Activated CD4-positive, alpha-beta T cell treated with anti-CD3 and anti-CD28 coated beads, Interleukin-2, Interleukin-4, amounts not matched to agents 100 ng/mL and 50 ng/mL, durations not matched to agents 16 hours and 8 hours (primary cell): ENCODE results near the gene SSR2.

ENCODE experiments used
- DNase-seq: peaks from one replicate; pipeline ENCODE4 v3.0.0-alpha.2; 2020; ENCODE audit warnings: low spot score

SSR2 gene

GRCh38 chr1:156020293-156021092 is at the start of gene SSR2:
Gene SSR2 (minus strand): TSS chr1:156020951. CDS start chr1:156020167, 784 bp downstream.
- peak; percentile 94 for DNase-seq

GRCh38 chr1:156070548-156070947 is 49.8 kb upstream of the SSR2 start:
- no peak for DNase-seq

- DNase-seq = no peak
Observed at GRCh38 chr1:156069490-156070455, 49.0 kb upstream of the SSR2 start.

GRCh38 chr1:156067262-156067661 is 46.5 kb upstream of the SSR2 start:
- DNase-seq = no peak

- no peak for DNase-seq
Observed at GRCh38 chr1:156065871-156066270, 45.1 kb upstream of the SSR2 start.

GRCh38 chr1:156065212-156065611 is 44.5 kb upstream of the SSR2 start:
- peak; percentile 20 for DNase-seq

GRCh38 chr1:156064615-156065014 is 43.9 kb upstream of the SSR2 start:
- DNase-seq = no peak

GRCh38 chr1:156063997-156064285 is 43.2 kb upstream of the SSR2 start:
- DNase-seq = no peak

- no peak for DNase-seq
Observed at GRCh38 chr1:156062189-156062588, 41.4 kb upstream of the SSR2 start.

- no peak for DNase-seq
Observed at GRCh38 chr1:156060937-156061636, 40.3 kb upstream of the SSR2 start, which contains the start of gene RAB25. Gene RAB25 (plus strand): TSS chr1:156061160. CDS start chr1:156061401, 241 bp downstream.

GRCh38 chr1:156056326-156056849 is 35.6 kb upstream of the SSR2 start:
- no peak for DNase-seq

GRCh38 chr1:156055281-156056048 is 34.7 kb upstream of the SSR2 start:
- peak; percentile 11 for DNase-seq

GRCh38 chr1:156054500-156055280 is 33.9 kb upstream of the SSR2 start, which contains the start of gene LAMTOR2:
Gene LAMTOR2 (plus strand): TSS chr1:156054782. CDS start chr1:156054890, 108 bp downstream.
- DNase-seq = peak; percentile 98

- peak; percentile 90 for DNase-seq
Observed at GRCh38 chr1:156053768-156054499, 33.2 kb upstream of the SSR2 start, which contains the start of gene UBQLN4. Gene UBQLN4 (minus strand): TSS chr1:156053798. CDS start chr1:156053701, 97 bp downstream.

- peak; percentile 61 for DNase-seq
Observed at GRCh38 chr1:156052862-156053767, 32.4 kb upstream of the SSR2 start.

- DNase-seq = no peak
Observed at GRCh38 chr1:156051011-156051725, 30.4 kb upstream of the SSR2 start.

GRCh38 chr1:156050376-156050775 is 29.6 kb upstream of the SSR2 start:
- no peak for DNase-seq
